Measurements from ENCODE around the gene HMGN4.

Gene HMGN4

DNA sequence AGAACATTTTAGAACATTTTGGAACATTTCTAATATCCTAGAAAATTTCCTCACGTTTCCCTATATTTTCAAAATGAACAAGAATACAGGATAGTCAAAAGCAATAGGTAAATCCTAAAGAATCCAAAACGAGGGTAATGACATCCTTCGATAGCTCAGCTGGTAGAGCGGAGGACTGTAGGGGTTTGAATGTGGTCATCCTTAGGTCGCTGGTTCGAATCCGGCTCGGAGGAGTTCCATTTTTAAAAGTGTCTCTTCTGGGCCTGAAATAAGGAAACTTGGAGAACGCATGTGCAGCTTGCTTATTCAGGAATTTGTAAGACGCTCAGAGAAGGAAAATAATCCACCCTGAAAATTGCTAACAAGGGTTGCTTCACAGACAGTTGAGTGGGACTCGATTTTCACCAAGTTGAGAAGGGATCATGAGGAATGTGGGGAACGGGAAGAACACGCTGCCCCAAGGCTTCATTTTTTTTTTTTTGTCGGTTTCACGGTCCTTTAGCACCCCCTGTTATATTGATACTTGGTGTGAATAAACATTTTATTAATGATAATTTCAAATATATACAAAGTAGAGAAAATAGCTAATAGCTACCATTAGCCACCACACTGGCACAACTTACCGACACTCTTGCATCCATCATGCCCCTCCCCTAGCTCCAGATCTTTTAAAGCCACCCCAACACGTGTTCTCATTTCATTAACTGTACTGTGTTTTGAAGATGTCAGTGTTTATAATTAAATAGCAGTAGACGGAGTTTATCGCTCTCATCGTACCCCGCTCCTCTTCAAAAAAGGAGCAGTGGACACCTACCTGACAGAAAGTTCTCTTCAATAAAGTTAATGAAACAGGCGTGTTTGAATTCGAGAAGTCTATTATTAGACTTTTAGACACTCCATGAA is 56.8 kb downstream of the HMGN4 start:
- peak overlapping the region; percentile 94 for H3K9ac ChIP-seq (ENCODE audit: low read depth, low read length)
- no peaks in the 10 kb centered on the region for H3K9me3 ChIP-seq (ENCODE audit: control insufficient read depth, insufficient read depth, low read length)
- H3K36me3 ChIP-seq (ENCODE audit: insufficient read depth, low read length): no peaks in the 10 kb centered on the region
- H3K4me1 ChIP-seq (ENCODE audit: insufficient read depth, low read length): no peaks in the 10 kb centered on the region; the same call in 1 of the 2 replicates

GRCh38 chr6:26595669-26596269 is 57.6 kb downstream of the HMGN4 start:
- H3K9me3 ChIP-seq (ENCODE audit: control insufficient read depth, insufficient read depth, low read length): no peaks in the 10 kb centered on the region
- H3K9ac ChIP-seq (ENCODE audit: low read depth, low read length): peak overlapping the region; percentile 94; the same call in 1 of the 2 replicates
- H3K36me3 ChIP-seq (ENCODE audit: insufficient read depth, low read length): no peaks in the 10 kb centered on the region
- no peaks in the 10 kb centered on the region; the same call in 1 of the 2 replicates for H3K4me1 ChIP-seq (ENCODE audit: insufficient read depth, low read length)
